ENCODE results near the gene NDUFA6. TPM values are rescaled to one million over a fixed set of nuclear protein-coding genes. Genes with fewer than 3 reads are reported as not detected.

The NDUFA6 gene
- total RNA-seq, 1 experiment from 2014 or later: 80.4 TPM

- no peak for DNase-seq (ENCODE audit: unreplicated experiment)
These were observed 11.9 kb downstream of the NDUFA6 start for GRCh38 chr22:42078469-42079318.

GRCh38 chr22:42077486-42078125, 13.0 kb downstream of the NDUFA6 start:
- POLR2A ChIA-PET: interaction anchor here (1.3 to 4.1 kb wide), 3 partner anchors 7 to 131 kb away, joined by 3 to 142 read pairs (median 39); partner anchors contain the start of genes CENPM, NAGA and NDUFA6
- intact Hi-C loops (cut with micrococcal nuclease): no loop called here
- Mint-ChIP-seq H3K36me3 (ENCODE audit: insufficient read depth, unreplicated experiment) (peaks cover 13% of the 10 kb centered on the region), H3K27ac (ENCODE audit: low read depth, unreplicated experiment) (no peak overlapping the region), H3K4me3 (ENCODE audit: unreplicated experiment) (peak overlapping the region; percentile 31), H3K27me3 (ENCODE audit: insufficient read depth, unreplicated experiment) (no peaks in the 10 kb centered on the region), H3K4me1 (ENCODE audit: insufficient read depth, unreplicated experiment) (no peaks in the 10 kb centered on the region), H3K9me3 (ENCODE audit: unreplicated experiment) (no peaks in the 10 kb centered on the region)
- CTCF ChIA-PET: interaction anchor here (0.7 kb wide), 1 partner anchor 231 kb away, joined by 3 read pairs; no protein-coding TSS in a partner anchor
- DNase-seq (ENCODE audit: unreplicated experiment): no peak
- no peak for TF ChIP-seq CTCF (IDR thresholded peaks at IDR 0.05; ENCODE audit: unreplicated experiment)
- BruUV-seq (replicated peaks): no TSS peak

More at GRCh38 chr22:42078469-42079318, 11.9 kb downstream of the NDUFA6 start:
- H3K27ac Mint-ChIP-seq (ENCODE audit: low read depth, unreplicated experiment): peak overlapping the region; percentile 99
- ChIA-PET POLR2A (interaction anchor here (0.6 to 4.1 kb wide), 14 partner anchors 8 to 412 kb away, joined by 3 to 142 read pairs (median 6); partner anchors contain the start of genes CCDC134, CENPM, NAGA and NDUFA6), CTCF (interaction anchor here (0.6 to 1.3 kb wide), 4 partner anchors 61 to 467 kb away, joined by 3 to 4 read pairs (median 4); no protein-coding TSS in a partner anchor)
- TSS peak; percentile 92 for BruUV-seq (replicated peaks)
- no peak for TF ChIP-seq CTCF (IDR thresholded peaks at IDR 0.05; ENCODE audit: unreplicated experiment)
- intact Hi-C loops (cut with micrococcal nuclease): no loop called here
- no peaks in the 10 kb centered on the region for H3K9me3 Mint-ChIP-seq (ENCODE audit: unreplicated experiment)
- no peaks in the 10 kb centered on the region for H3K27me3 Mint-ChIP-seq (ENCODE audit: insufficient read depth, unreplicated experiment)
- H3K4me3 Mint-ChIP-seq (ENCODE audit: unreplicated experiment): peak overlapping the region; percentile 92
- H3K36me3 Mint-ChIP-seq (ENCODE audit: insufficient read depth, unreplicated experiment): peaks cover 16% of the 10 kb centered on the region
- H3K4me1 Mint-ChIP-seq (ENCODE audit: insufficient read depth, unreplicated experiment): no peaks in the 10 kb centered on the region

GRCh38 chr22:42076764-42077485, 13.6 kb downstream of the NDUFA6 start:
- CTCF ChIA-PET: interaction anchor here (0.7 to 2.6 kb wide), 2 partner anchors 14 to 231 kb away, joined by 3 to 7 read pairs; partner anchors contain the start of gene NDUFA6

More at GRCh38 chr22:42076764-42077485, 13.6 kb downstream of the NDUFA6 start:
- H3K36me3 Mint-ChIP-seq (ENCODE audit: insufficient read depth, unreplicated experiment): peaks cover 9% of the 10 kb centered on the region
- intact Hi-C loops (cut with micrococcal nuclease): no loop called here
- no peak for DNase-seq (ENCODE audit: unreplicated experiment)
- no peak for TF ChIP-seq CTCF (IDR thresholded peaks at IDR 0.05; ENCODE audit: unreplicated experiment)
- POLR2A ChIA-PET: no interaction called here
- H3K4me1 Mint-ChIP-seq (ENCODE audit: insufficient read depth, unreplicated experiment): no peaks in the 10 kb centered on the region
- no peaks in the 10 kb centered on the region for H3K9me3 Mint-ChIP-seq (ENCODE audit: unreplicated experiment)
- no peak overlapping the region for H3K27ac Mint-ChIP-seq (ENCODE audit: low read depth, unreplicated experiment)
- H3K27me3 Mint-ChIP-seq (ENCODE audit: insufficient read depth, unreplicated experiment): no peaks in the 10 kb centered on the region
- BruUV-seq (replicated peaks): no TSS peak
- no peak overlapping the region for H3K4me3 Mint-ChIP-seq (ENCODE audit: unreplicated experiment)
